ENCODE measurements around the gene TMEM60. TPM values are rescaled to one million over a fixed set of nuclear protein-coding genes. Genes with fewer than 3 reads are reported as not detected.

Gene TMEM60
- total and polyA plus RNA-seq, 2 of the 13 experiments (the other 11 are each of a cell fraction or from before 2014, with no cell fraction given) = 25.6 to 27.7 TPM

- TF ChIP-seq, protein P1, sequence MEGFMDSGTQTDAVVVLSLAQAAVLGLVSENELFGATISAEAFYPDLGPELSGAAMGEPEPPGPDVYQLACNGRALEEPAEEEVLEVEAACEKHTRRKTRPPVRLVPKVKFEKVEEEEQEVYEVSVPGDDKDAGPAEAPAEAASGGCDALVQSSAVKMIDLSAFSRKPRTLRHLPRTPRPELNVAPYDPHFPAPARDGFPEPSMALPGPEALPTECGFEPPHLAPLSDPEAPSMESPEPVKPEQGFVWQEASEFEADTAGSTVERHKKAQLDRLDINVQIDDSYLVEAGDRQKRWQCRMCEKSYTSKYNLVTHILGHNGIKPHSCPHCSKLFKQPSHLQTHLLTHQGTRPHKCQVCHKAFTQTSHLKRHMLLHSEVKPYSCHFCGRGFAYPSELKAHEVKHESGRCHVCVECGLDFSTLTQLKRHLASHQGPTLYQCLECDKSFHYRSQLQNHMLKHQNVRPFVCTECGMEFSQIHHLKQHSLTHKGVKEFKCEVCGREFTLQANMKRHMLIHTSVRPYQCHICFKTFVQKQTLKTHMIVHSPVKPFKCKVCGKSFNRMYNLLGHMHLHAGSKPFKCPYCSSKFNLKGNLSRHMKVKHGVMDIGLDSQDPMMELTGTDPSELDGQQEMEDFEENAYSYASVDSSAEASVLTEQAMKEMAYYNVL (CRISPR knock-in tag; IDR thresholded peaks at IDR 0.05; ENCODE audit: borderline replicate concordance) = no peak
These were observed 10.3 kb upstream of the TMEM60 start (continued) for GRCh38 chr7:77808517-77808916.

- 98% methylated on average over 2 of the region's 2 CpGs for WGBS (ENCODE audit: low lambda C conversion rate)
- intact Hi-C loops (cut with micrococcal nuclease; ENCODE audit: unreplicated experiment) = no loop called here
- TF ChIP-seq DMTF1 (CRISPR knock-in tag; IDR thresholded peaks at IDR 0.05) = no peak
- no peak for TF ChIP-seq ZNF777 (CRISPR knock-in tag; IDR thresholded peaks at IDR 0.05)
- TF ChIP-seq ZNF30 (CRISPR knock-in tag; IDR thresholded peaks at IDR 0.05) = no peak
- TF ChIP-seq DPF2 (CRISPR knock-in tag; IDR thresholded peaks at IDR 0.05; ENCODE audit: borderline replicate concordance, low read depth) = no peak
- no peak for TF ChIP-seq ZNF747 (CRISPR knock-in tag; IDR thresholded peaks at IDR 0.05; ENCODE audit: borderline replicate concordance)
- BruUV-seq (replicated peaks) = no TSS peak
- POLR2A ChIA-PET = no interaction called here
- Histone ChIP-seq H3K4me3 (replicated peaks in 1 of 3; ENCODE audit: insufficient read depth in 1 of 3, low read depth in 2 of 3, low read length in 3 of 3) (no peak overlapping the region), H3K9ac (ENCODE audit: insufficient read depth, low read depth, low read length) (no peak overlapping the region), H3K27me3 (ENCODE audit: control insufficient read depth in 1 of 2, insufficient read depth in 2 of 2, low read length in 2 of 2) (no peaks in the 10 kb centered on the region), H3K9me3 (ENCODE audit: low read length) (no peaks in the 10 kb centered on the region), H4K20me1 (ENCODE audit: insufficient read depth, low read length) (no peaks in the 10 kb centered on the region), H2AFZ (ENCODE audit: low read length) (no peak overlapping the region), H3K4me1 (ENCODE audit: insufficient read depth, low read length) (peaks cover 10% of the 10 kb centered on the region), H3K27ac (ENCODE audit: extremely low read length, insufficient read depth, low read length) (no peak overlapping the region), H3K79me2 (ENCODE audit: insufficient read depth, low read length) (peaks cover 8% of the 10 kb centered on the region), H3K36me3 (replicated peaks in 1 of 2; ENCODE audit: control insufficient read depth in 1 of 2, insufficient read depth in 2 of 2, low read length in 2 of 2) (no peaks in the 10 kb centered on the region), H3K4me2 (ENCODE audit: low read depth, low read length) (no peak overlapping the region)
- FAIRE-seq (no peak), ATAC-seq (no peak), DNase-seq (ENCODE audit: low spot score) (no peak)
- CTCF ChIA-PET (ENCODE audit: low intra/inter-chr PET ratio, low total read pairs) = no interaction called here
- in situ Hi-C loops (cut with HindIII; ENCODE audit: extremely low pct_ligation_motif_present, low pct_unique_long_range_greater_than_20kb) = no loop called here
These were observed 8.2 kb upstream of the TMEM60 start for GRCh38 chr7:77806425-77806824.

Data from HepG2 (cell line).